ENCODE measurements around the gene IL3RA.
A peak's percentile ranks its signal among the peaks of the same experiment; 100 is the strongest.

Gene IL3RA

DNA sequence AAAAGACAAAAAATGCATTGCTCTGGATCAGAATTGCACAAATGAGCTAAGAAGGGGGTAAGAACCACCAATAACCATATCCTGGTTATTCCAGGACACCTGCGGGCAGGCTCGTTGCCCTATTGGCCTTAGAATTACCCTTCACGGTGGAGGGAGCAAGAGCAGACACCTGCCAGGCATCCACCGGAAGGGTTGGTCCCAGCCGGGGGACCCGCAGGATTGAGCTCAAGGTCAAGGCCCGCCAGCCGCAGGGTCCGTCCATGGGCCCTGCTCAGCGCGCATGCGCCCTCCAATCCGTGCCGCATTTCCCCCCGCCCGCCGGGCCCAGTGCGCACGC lies 54.8 kb downstream of the IL3RA start:
- Histone ChIP-seq H3K27ac (ENCODE audit: low read depth, low read length) (peak overlapping the region; percentile 95), H3K36me3 (ENCODE audit: control insufficient read depth, low read length) (peaks cover 84% of the 10 kb centered on the region)

DNA sequence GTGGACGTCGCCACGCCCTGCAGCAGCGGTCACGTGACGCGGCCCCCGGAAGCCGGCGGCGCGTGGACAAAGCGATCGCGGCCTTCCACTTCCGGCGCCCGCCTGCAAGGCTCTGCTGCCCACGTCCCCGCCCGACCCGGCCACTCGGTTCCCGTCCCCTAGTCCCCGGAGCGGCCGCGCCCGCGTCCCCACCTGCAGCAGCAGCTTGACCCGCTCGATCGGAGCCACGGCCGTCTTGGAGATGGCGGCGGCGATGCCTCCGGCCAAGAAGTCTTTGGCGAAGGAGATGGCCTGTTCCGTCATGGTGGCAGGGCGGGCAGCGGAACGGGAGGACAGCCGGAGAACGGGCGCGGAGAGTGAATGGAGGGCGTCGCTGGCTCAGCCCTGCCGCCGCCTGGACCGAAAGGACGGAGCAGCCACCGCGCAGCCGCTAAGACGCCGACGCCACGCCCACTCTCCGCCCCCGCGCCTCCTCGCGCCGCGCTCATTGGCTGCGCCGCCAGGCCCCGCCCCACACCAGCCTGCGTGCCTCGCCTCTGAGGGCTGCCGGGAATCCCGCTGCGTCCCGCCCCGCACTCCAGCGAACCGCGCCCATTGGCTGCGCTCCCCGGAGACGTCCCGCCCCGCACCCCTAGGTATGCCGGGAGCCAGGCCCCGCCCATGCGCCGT lies 55.3 kb downstream of the IL3RA start, which contains the start of gene SLC25A6:
SLC25A6 (minus strand) TSS at position 407 of the 669 bp plus-strand sequence; CDS start at position 303, 104 bp downstream.
- Histone ChIP-seq H3K4me1 (ENCODE audit: control insufficient read depth, low read length) (peaks cover 45% of the 10 kb centered on the region), H4K20me1 (ENCODE audit: control insufficient read depth, insufficient read depth, low read depth, low read length) (peaks cover 33% of the 10 kb centered on the region), H3F3A (ENCODE audit: control insufficient read depth, insufficient read depth) (peaks cover 30% of the 10 kb centered on the region), H3K27ac (ENCODE audit: low read depth, low read length) (peak within 1 kb of the TSS; percentile 95), H3K27me3 (ENCODE audit: control insufficient read depth, low read length) (no peaks in the 10 kb centered on the region), H3K79me2 (ENCODE audit: control insufficient read depth, low read length) (peaks cover 93% of the 10 kb centered on the region), H3K36me3 (ENCODE audit: control insufficient read depth, low read length) (peaks cover 84% of the 10 kb centered on the region), H3K9me3 (ENCODE audit: control insufficient read depth, insufficient read depth, low read length) (no peaks in the 10 kb centered on the region), H3K4me3 (ENCODE audit: low read length) (peak within 1 kb of the TSS; percentile 99), H3K9me2 (replicated peaks; ENCODE audit: control insufficient read depth, low read length) (no peaks in the 10 kb centered on the region), H3K4me2 (ENCODE audit: low read length) (peak within 1 kb of the TSS; percentile 86)
- TF ChIP-seq EZH2phosphoT487 (IDR thresholded peaks at IDR 0.05; ENCODE audit: borderline replicate concordance, low read length) = no peak
- TF ChIP-seq, protein P1, sequence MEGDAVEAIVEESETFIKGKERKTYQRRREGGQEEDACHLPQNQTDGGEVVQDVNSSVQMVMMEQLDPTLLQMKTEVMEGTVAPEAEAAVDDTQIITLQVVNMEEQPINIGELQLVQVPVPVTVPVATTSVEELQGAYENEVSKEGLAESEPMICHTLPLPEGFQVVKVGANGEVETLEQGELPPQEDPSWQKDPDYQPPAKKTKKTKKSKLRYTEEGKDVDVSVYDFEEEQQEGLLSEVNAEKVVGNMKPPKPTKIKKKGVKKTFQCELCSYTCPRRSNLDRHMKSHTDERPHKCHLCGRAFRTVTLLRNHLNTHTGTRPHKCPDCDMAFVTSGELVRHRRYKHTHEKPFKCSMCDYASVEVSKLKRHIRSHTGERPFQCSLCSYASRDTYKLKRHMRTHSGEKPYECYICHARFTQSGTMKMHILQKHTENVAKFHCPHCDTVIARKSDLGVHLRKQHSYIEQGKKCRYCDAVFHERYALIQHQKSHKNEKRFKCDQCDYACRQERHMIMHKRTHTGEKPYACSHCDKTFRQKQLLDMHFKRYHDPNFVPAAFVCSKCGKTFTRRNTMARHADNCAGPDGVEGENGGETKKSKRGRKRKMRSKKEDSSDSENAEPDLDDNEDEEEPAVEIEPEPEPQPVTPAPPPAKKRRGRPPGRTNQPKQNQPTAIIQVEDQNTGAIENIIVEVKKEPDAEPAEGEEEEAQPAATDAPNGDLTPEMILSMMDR (IDR thresholded peaks at IDR 0.05; ENCODE audit: low read depth, low read length, poor library complexity, severe bottlenecking) = peak; percentile 13

More for the DNA sequence above, 54.8 kb downstream of the IL3RA start:
- Histone ChIP-seq H3F3A (ENCODE audit: control insufficient read depth, insufficient read depth) (peaks cover 35% of the 10 kb centered on the region), H3K9me3 (ENCODE audit: control insufficient read depth, insufficient read depth, low read length) (no peaks in the 10 kb centered on the region), H3K79me2 (ENCODE audit: control insufficient read depth, low read length) (peaks cover 88% of the 10 kb centered on the region), H4K20me1 (ENCODE audit: control insufficient read depth, insufficient read depth, low read depth, low read length) (peaks cover 35% of the 10 kb centered on the region), H3K4me1 (ENCODE audit: control insufficient read depth, low read length) (peaks cover 45% of the 10 kb centered on the region), H3K9me2 (replicated peaks; ENCODE audit: control insufficient read depth, low read length) (no peaks in the 10 kb centered on the region), H3K27me3 (ENCODE audit: control insufficient read depth, low read length) (no peaks in the 10 kb centered on the region), H3K4me2 (ENCODE audit: low read length) (peak overlapping the region; percentile 86), H3K4me3 (ENCODE audit: low read length) (peak overlapping the region; percentile 99)
- TF ChIP-seq, protein P1 (IDR thresholded peaks at IDR 0.05; ENCODE audit: low read depth, low read length, poor library complexity, severe bottlenecking) = no peak
- no peak for TF ChIP-seq EZH2phosphoT487 (IDR thresholded peaks at IDR 0.05; ENCODE audit: borderline replicate concordance, low read length)

DNA sequence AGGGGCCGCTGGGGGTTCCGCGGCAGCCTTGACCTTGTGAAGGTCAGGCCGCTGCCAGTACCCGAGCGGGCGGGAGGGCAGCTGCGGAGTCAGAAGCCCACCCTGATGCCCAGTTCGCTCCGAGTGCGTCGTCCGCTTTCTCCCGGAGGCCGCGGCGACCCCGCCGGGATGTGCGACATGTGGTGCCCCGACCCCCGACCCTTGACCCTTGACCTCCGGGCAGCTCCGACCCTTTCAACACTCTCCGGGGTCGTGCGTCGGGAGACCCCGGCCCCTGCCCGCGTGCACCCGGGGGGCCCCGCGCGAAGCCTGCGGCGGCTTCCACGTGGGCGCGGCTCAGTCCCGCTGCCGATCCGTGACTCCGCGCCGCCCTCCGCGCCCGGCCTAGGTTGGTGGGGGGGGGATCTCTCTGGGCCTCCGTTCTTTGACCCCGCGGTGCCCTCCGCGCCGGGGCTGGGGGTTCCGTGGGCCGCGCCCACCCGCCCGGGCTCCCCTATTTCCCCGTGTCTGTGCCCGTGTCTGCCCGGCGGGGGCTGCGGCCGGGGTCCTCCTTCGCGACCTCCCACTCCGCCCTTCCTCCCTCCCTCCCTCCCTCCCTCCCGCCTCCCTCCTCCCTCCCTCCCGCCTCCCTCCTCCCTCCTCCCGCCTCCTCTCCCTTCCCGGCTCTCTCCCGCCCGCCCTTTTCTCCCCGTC lies 55.9 kb downstream of the IL3RA start:
- Histone ChIP-seq H3K9me2 (replicated peaks; ENCODE audit: control insufficient read depth, low read length) (no peaks in the 10 kb centered on the region), H3K4me3 (ENCODE audit: low read length) (peak overlapping the region; percentile 99), H3K27ac (ENCODE audit: low read depth, low read length) (peak overlapping the region; percentile 95), H4K20me1 (ENCODE audit: control insufficient read depth, insufficient read depth, low read depth, low read length) (peaks cover 26% of the 10 kb centered on the region), H3F3A (ENCODE audit: control insufficient read depth, insufficient read depth) (peaks cover 26% of the 10 kb centered on the region), H3K4me2 (ENCODE audit: low read length) (peak overlapping the region; percentile 84), H3K36me3 (ENCODE audit: control insufficient read depth, low read length) (peaks cover 84% of the 10 kb centered on the region), H3K79me2 (ENCODE audit: control insufficient read depth, low read length) (peaks cover 89% of the 10 kb centered on the region), H3K9me3 (ENCODE audit: control insufficient read depth, insufficient read depth, low read length) (no peaks in the 10 kb centered on the region), H3K4me1 (ENCODE audit: control insufficient read depth, low read length) (peaks cover 45% of the 10 kb centered on the region), H3K27me3 (ENCODE audit: control insufficient read depth, low read length) (no peaks in the 10 kb centered on the region)
- TF ChIP-seq, protein P1 (IDR thresholded peaks at IDR 0.05; ENCODE audit: low read depth, low read length, poor library complexity, severe bottlenecking) = no peak
- no peak for TF ChIP-seq EZH2phosphoT487 (IDR thresholded peaks at IDR 0.05; ENCODE audit: borderline replicate concordance, low read length)
